NCI-H146 (cell line): Measurements from ENCODE around the gene NRK.
"Not testable (repeated sequence)": the region's sequence is repeated elsewhere in the genome, so short reads cannot be mapped to it uniquely, and the experiment has no call there.

Experiments used
- DNase-seq: peaks from one replicate; lab custom pipeline; 2025; lab: John Stamatoyannopoulos, UW

The NRK gene

GRCh38 chrX:105822138-105823091, at the start of gene NRK:
Gene NRK, plus strand, starts transcription at chrX:105822539. Its CDS starts 307 bp downstream, at chrX:105822846.
- DNase-seq = no peak

- no peak for DNase-seq
These were observed 48.5 kb upstream of the NRK start for GRCh38 chrX:105773801-105774200.

DNA sequence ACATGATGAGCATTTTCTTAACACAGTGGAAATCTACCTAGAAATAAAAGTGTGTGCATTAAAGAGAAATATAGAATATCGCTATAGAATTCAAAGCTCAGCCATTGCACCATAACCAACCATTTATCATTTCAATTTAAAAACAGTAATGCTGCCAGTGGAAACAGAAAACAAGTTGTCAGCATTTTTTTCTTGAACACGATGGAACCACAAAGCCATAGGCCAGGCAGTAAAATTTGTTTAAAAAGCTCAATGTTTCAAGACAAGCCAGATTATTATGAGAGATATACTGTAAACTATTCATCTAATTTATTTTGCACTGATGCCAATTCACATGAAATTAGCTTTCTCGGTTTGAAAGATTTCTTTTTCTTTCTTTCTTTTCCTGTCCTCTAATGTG, 46.7 kb upstream of the NRK start:
- DNase-seq = no peak

- DNase-seq = no peak
These were observed 40.5 kb upstream of the NRK start for GRCh38 chrX:105781804-105782203.

DNA sequence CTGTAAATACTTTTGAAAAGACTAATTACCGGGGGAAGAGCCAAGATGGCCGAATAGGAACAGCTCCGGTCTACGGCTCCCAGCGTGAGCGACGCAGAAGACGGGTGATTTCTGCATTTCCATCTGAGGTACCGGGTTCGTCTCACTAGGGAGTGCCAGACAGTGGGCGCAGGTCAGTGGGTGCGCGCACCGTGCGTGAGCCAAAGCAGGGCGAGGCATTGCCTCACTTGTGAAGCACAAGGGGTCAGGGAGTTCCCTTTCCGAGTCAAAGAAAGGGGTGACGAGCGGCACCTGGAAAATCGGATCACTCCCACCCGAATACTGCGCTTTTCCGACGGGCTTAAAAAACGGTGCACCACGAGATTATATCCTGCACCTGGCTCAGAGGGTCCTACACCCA, 25.5 kb upstream of the NRK start:
- DNase-seq = not testable (repeated sequence)

- DNase-seq = no peak
These were observed 18.4 kb upstream of the NRK start for GRCh38 chrX:105803891-105804290.

- not testable (repeated sequence) for DNase-seq
These were observed 16.7 kb upstream of the NRK start for GRCh38 chrX:105805655-105806054.

DNA sequence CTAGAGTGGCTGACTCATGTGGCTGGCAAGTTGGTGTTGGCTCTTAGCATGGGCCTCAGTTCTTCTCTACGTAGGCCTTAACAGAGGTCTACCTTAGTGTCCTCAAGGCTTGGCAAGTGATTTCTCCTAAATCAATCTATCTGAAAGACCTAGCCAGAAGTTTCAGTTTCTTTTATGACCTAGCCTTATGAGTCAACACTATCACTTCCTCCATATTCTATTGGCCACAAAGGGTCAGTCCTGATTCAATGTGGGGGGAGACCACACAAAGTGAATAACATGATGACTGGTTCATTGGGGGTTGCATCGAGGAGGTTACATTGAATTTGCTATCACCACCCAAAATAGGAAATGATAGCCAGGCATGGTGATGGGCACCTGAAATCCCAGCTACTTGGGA, 5.8 kb upstream of the NRK start:
- DNase-seq = no peak

- no peak for DNase-seq
These were observed 2.1 kb upstream of the NRK start for GRCh38 chrX:105820247-105820646.

DNA sequence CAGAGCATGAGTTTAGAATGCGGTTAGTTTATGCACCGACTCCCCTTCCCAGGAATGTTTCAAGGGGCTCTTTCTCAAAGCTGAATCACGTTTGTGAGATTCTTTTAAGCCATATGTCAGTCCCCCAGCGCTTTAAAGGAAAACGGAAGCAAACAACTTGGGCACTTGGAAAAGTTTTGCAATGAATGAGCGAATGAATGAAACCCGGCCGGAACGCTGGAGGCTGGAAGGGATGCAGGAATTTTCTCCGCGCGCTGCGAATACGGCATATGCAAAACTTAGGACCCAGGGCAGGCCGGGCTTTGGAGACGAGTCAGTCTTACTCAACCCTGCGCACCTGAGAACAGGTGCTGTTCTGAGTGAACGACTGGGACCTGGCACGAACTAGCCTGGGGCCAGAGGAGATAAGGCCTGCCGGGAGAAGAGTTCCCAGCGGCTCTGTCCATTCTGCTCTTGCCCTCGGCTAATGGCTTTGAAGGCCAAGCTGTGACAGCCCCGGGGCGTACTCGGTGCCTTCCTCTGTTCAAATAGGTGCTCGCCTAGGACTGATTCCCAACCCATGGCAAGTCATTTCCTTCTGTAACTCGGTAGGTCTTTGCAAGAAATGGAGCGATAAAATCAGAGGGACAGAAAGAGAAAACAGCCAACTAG, 743 bp upstream of the NRK start:
- no peak for DNase-seq

GRCh38 chrX:105823092-105823455, 735 bp downstream of the NRK start:
- DNase-seq = no peak

- no peak for DNase-seq
These were observed 6.7 kb downstream of the NRK start for GRCh38 chrX:105829011-105829410.

- no peak for DNase-seq
These were observed 14.9 kb downstream of the NRK start for GRCh38 chrX:105837232-105837631.

DNA sequence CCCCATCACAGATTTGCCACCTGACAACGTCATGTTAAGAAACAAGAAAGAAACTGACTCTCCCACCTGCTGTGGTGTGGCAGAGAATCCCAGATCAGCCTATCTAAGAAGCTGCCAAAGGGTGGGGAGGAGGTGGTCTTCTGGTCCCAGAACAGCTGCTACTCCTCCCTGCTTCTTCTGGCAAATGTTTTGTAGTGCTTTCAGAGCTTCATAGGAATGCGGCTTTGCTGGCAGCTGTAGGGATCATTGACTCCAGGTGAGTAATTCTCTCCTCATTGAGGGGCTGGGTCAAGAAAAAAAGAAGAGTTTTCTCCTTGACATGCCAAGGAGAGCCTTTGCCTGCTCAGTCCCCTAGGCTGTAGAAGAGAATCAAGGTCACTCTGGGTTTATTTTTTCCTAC, 23.3 kb downstream of the NRK start:
- no peak for DNase-seq

DNA sequence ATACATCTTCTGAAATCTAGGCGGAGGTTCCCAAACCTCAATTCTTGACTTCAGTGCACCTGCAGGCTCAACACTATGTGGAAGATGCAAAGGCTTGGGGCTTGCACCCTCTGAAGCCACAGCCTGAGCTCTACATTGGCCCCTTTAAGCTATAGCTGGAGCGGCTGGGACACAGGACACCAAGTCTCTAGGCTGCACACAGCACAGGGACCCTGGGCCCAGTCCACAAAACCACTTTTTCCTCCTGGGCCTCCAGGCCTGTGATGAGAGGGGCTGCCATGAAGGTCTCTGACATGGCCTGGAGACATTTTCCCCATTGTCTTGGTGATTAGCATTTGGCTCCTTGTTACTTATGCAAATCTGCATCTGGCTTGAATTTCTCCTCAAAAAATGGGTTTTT, 27.8 kb downstream of the NRK start:
- not testable (repeated sequence) for DNase-seq

- DNase-seq = no peak
These were observed 43.4 kb downstream of the NRK start for GRCh38 chrX:105865709-105866108.

DNA sequence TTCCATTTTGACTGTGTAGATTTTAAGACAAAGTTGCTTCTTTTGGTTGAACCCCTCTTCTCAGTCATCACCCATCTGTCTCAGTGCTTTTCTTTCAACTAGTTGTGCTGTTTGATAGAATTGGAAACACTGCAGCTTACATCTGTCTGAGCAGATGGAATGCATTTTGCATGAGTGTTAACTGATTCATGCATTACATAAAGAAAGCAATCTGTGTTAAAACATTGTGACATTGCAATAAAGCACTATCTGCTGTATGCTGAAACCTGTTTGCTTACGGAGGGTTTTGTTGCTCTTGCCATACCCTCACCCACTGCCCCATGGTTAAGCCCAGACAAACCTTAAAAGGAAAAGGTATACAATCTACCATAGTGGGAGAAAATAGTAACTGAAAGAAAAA, 47.4 kb downstream of the NRK start:
- no peak for DNase-seq

DNA sequence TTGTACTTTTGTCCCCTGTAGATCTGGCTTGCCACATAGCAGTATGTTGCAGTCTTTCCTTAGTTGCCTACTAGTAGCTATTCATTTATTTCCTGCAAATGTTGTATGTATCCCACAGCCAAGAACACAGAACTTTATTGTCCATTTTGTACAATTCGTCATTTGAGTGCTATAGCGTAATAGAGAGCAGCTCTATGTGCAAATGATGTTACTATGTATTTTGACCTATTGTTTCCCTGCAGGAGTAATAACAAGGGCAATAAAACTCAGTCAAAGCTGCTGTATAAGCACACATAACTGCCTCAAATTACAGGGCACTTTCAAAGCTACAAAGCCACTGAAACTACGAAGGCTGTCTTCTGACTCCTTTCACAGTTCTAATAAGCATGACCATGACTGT, 48.1 kb downstream of the NRK start:
- no peak for DNase-seq

- DNase-seq = no peak
These were observed 50.6 kb downstream of the NRK start for GRCh38 chrX:105872941-105873340.

DNA sequence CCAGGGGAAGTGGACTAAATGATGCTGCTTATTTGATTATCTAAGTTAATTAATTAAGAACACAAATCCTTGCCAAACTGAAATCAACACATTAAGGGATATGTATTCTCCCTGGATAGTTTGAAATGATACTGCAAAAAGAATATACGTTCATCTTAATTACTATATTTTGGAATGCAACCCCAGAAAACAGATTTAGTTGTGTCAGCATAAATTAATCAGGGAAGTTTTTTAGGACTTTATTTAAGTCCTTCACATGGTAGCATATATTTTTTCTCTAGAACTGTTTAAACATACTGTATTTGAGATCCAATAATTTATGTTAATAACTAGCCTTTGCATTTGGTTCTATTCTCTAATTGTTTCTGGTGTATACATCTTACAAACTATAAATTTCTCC, 52.5 kb downstream of the NRK start:
- DNase-seq = no peak

GRCh38 chrX:105876658-105877057, 54.3 kb downstream of the NRK start:
- no peak for DNase-seq

- no peak for DNase-seq
These were observed 58.2 kb downstream of the NRK start for GRCh38 chrX:105880491-105880890.

- DNase-seq = no peak
These were observed 60.4 kb downstream of the NRK start for GRCh38 chrX:105882581-105883275.
